H9 (cell line): ENCODE data around the gene TELO2. TPM values are rescaled to one million over a fixed set of nuclear protein-coding genes. Genes with fewer than 3 reads are reported as not detected.

Experiments
- DNase-seq: peaks from one replicate; pipeline ENCODE4 v3.0.0-alpha.2; 2017
- H2AFZ ChIP-seq: one replicate; pipeline ENCODE4 v1.6.1; 2013; ENCODE audit warnings: mild to moderate bottlenecking, low read length, control low read depth, moderate library complexity
- H2AK5ac ChIP-seq: 2 replicates; pipeline ENCODE4 v1.6.1; 2013; ENCODE audit warnings: low read length, control low read depth, mixed read lengths; ENCODE audit not compliant: insufficient read length
- H2BK120ac ChIP-seq: one replicate; pipeline ENCODE4 v1.6.1; 2013; ENCODE audit warnings: low read depth, mild to moderate bottlenecking, low read length, control low read depth, inconsistent platforms; ENCODE audit not compliant: poor library complexity, severe bottlenecking
- H2BK12ac ChIP-seq: 2 replicates; pipeline ENCODE4 v1.6.1; 2013; ENCODE audit warnings: low read length, control low read depth, mixed read lengths, low read depth; ENCODE audit not compliant: insufficient read length
- H2BK15ac ChIP-seq: 2 replicates; pipeline ENCODE4 v1.6.1; 2013; ENCODE audit warnings: low read depth, low read length, control low read depth
- H2BK20ac ChIP-seq: one replicate; pipeline ENCODE4 v1.6.1; 2013; ENCODE audit warnings: low read depth, mild to moderate bottlenecking, low read length, control low read depth, inconsistent platforms; ENCODE audit not compliant: poor library complexity, severe bottlenecking
- H2BK5ac ChIP-seq: 2 replicates; pipeline ENCODE4 v1.6.1; 2013; ENCODE audit warnings: low read length, control low read depth, mixed read lengths; ENCODE audit not compliant: insufficient read length
- H3K14ac ChIP-seq: 2 replicates; pipeline ENCODE4 v1.6.1; 2013; ENCODE audit warnings: low read length, control low read depth; ENCODE audit not compliant: insufficient read depth
- H3K18ac ChIP-seq: 2 replicates; pipeline ENCODE4 v1.6.1; 2013; ENCODE audit warnings: low read depth, mild to moderate bottlenecking, mixed read lengths, low read length, control low read depth; ENCODE audit not compliant: insufficient read length
- H3K23ac ChIP-seq: 2 replicates; pipeline ENCODE4 v1.6.1; 2013; ENCODE audit warnings: low read length, control low read depth, mixed read lengths, low read depth; ENCODE audit not compliant: insufficient read length
- H3K23me2 ChIP-seq: 2 replicates; pipeline ENCODE4 v1.6.1; 2013; ENCODE audit warnings: low read depth, mild to moderate bottlenecking, mixed read lengths, low read length, control low read depth; ENCODE audit not compliant: insufficient read length, poor library complexity, severe bottlenecking
- H3K27ac ChIP-seq: 2 replicates; pipeline ENCODE4 v1.5.1; 2013; ENCODE audit warnings: low read length, control low read depth, mixed read lengths, low read depth; ENCODE audit not compliant: insufficient read length
- H3K27me3 ChIP-seq: 2 replicates; pipeline ENCODE4 v1.6.1; 2013; ENCODE audit warnings: low read length, control low read depth, inconsistent platforms; ENCODE audit not compliant: insufficient read depth
- H3K4ac ChIP-seq: 2 replicates; pipeline ENCODE4 v1.6.1; 2013; ENCODE audit warnings: low read depth, mild to moderate bottlenecking, control low read depth, inconsistent platforms, low read length, moderate library complexity
- H3K4me1 ChIP-seq: 2 replicates; pipeline ENCODE4 v1.6.1; 2013; ENCODE audit warnings: low read length, control low read depth, inconsistent platforms; ENCODE audit not compliant: insufficient read depth
- H3K4me2 ChIP-seq: 2 replicates; pipeline ENCODE4 v1.6.1; 2013; ENCODE audit warnings: low read length, control low read depth, mixed read lengths; ENCODE audit not compliant: insufficient read length, insufficient read depth
- H3K56ac ChIP-seq: 2 replicates; pipeline ENCODE4 v1.6.1; 2013; ENCODE audit warnings: low read depth, mild to moderate bottlenecking, mixed read lengths, low read length, control low read depth; ENCODE audit not compliant: insufficient read length
- H3K79me1 ChIP-seq: 2 replicates; pipeline ENCODE4 v1.6.1; 2013; ENCODE audit warnings: low read depth, mild to moderate bottlenecking, moderate library complexity, low read length, control low read depth, inconsistent platforms; ENCODE audit not compliant: insufficient read depth, poor library complexity, severe bottlenecking
- H3K79me2 ChIP-seq: 2 replicates; pipeline ENCODE4 v1.6.1; 2013; ENCODE audit warnings: low read length, control low read depth, inconsistent platforms; ENCODE audit not compliant: insufficient read depth
- H3K9ac ChIP-seq: 2 replicates; pipeline ENCODE4 v1.6.1; 2013; ENCODE audit warnings: low read length, control low read depth, mixed read lengths; ENCODE audit not compliant: insufficient read length; ENCODE audit errors: extremely low read depth
- H3K9me3 ChIP-seq: one replicate; pipeline ENCODE4 v1.6.1; 2013; ENCODE audit warnings: low read depth, low read length, inconsistent platforms; ENCODE audit not compliant: control insufficient read depth
- H3T11ph ChIP-seq: one replicate; pipeline ENCODE4 v1.6.1; 2013; ENCODE audit warnings: mild to moderate bottlenecking, low read length, control low read depth, inconsistent platforms
- H4K20me1 ChIP-seq: one replicate; pipeline ENCODE4 v1.6.1; 2013; ENCODE audit not compliant: control insufficient read depth, insufficient read length, insufficient read depth
- H4K5ac ChIP-seq: 2 replicates; pipeline ENCODE4 v1.6.1; 2013; ENCODE audit warnings: low read depth, mild to moderate bottlenecking, mixed read lengths, low read length, control low read depth; ENCODE audit not compliant: insufficient read length
- H4K8ac ChIP-seq: replicated peaks from 2 replicates; pipeline ENCODE4 v1.6.1; 2013; ENCODE audit warnings: low read length, control low read depth, mixed read lengths, low read depth; ENCODE audit not compliant: insufficient read length
- H4K91ac ChIP-seq: 2 replicates; pipeline ENCODE4 v1.6.1; 2013; ENCODE audit warnings: low read depth, mild to moderate bottlenecking, moderate library complexity, mixed read lengths, low read length, control low read depth; ENCODE audit not compliant: insufficient read length
- H3K27ac Mint-ChIP-seq, 3 experiments: 2 replicates in 2 of 3; 3 replicates in 1 of 3; pipeline ENCODE4 v1.8.0; 2020 to 2021; ENCODE audit warnings: mixed read lengths in 3 of 3, mild to moderate bottlenecking in 1 of 3, moderate library complexity in 1 of 3
- H3K27me3 Mint-ChIP-seq: 2 replicates; pipeline ENCODE4 v1.8.0; 2021; ENCODE audit warnings: low read depth, mild to moderate bottlenecking, moderate library complexity, mixed read lengths
- H3K36me3 Mint-ChIP-seq, 3 experiments: 2 replicates in 2 of 3; 3 replicates in 1 of 3; pipeline ENCODE4 v1.8.0; 2020 to 2021; ENCODE audit warnings: low read depth in 3 of 3, mixed read lengths in 3 of 3; ENCODE audit not compliant: insufficient read depth in 1 of 3
- H3K4me1 Mint-ChIP-seq, 2 experiments: 2 replicates each; pipeline ENCODE4 v1.8.0; 2020; ENCODE audit warnings: mixed read lengths in 2 of 2
- H3K4me3 Mint-ChIP-seq, 2 experiments: 2 replicates in 1 of 2; 3 replicates in 1 of 2; pipeline ENCODE4 v1.8.0; 2020 to 2021; ENCODE audit warnings: mild to moderate bottlenecking in 2 of 2, mixed read lengths in 2 of 2, moderate library complexity in 1 of 2
- H3K9me3 Mint-ChIP-seq, 2 experiments: 2 replicates in 1 of 2; 3 replicates in 1 of 2; pipeline ENCODE4 v1.8.0; 2020; ENCODE audit warnings: mild to moderate bottlenecking in 2 of 2, mixed read lengths in 2 of 2, moderate library complexity in 1 of 2
- CTCF ChIP-seq: fragments of 200-600 bp; sonication (generic); conservative IDR thresholded peaks from 3 replicates; pipeline ENCODE4 v1.8.0; 2021; ENCODE audit warnings: antibody characterized with exemption, mild to moderate bottlenecking
- WGBS: extraction: QIAGEN DNeasy Blood & Tissue Kit; methylation state at CpG from one replicate; pipeline ENCODE4 v1.1.7; 2013; ENCODE audit warnings: missing lambda C conversion rate, low lambda C conversion rate, mixed read lengths; ENCODE audit not compliant: insufficient read length; ENCODE audit errors: extremely low coverage; 5-methylcytosine and 5-hydroxymethylcytosine counted together
- total RNA-seq: library from RNA; stranded (reverse); gene quantifications from 2 replicates; pipeline ENCODE4 v1.2.1, GENCODE V29; 2021

The TELO2 gene
- total RNA-seq, 1 experiment from 2014 or later, result 98.9 TPM

- WGBS, result no CpG with 5 or more reads among the region's 33 CpGs
- Histone ChIP-seq H3K27ac (no peak overlapping the region), H3K4ac (no peak overlapping the region), H3K4me1 (no peaks in the 10 kb centered on the region), H3K27me3 (no peaks in the 10 kb centered on the region), H3K23me2 (no peaks in the 10 kb centered on the region), H3K18ac (no peak overlapping the region), H3K79me1 (no peaks in the 10 kb centered on the region), H3K14ac (no peak overlapping the region), H3K9me3 (no peaks in the 10 kb centered on the region), H2BK120ac (no peak overlapping the region), H3K56ac (no peak overlapping the region), H2BK15ac (no peak overlapping the region), H4K5ac (no peak overlapping the region), H3K23ac (no peak overlapping the region), H2AK5ac (no peak overlapping the region), H2AFZ (no peak overlapping the region), H2BK12ac (no peak overlapping the region), H2BK20ac (no peak overlapping the region), H4K8ac (no peak overlapping the region), H3K79me2 (no peaks in the 10 kb centered on the region), H4K91ac (no peak overlapping the region), H2BK5ac (no peak overlapping the region), H4K20me1 (no peaks in the 10 kb centered on the region), H3T11ph (no peak overlapping the region), H3K4me2 (no peak overlapping the region), H3K9ac (no peak overlapping the region)
- H3K27me3 Mint-ChIP-seq, result peaks cover 42% of the 10 kb centered on the region
- DNase-seq, result no peak
- no peak overlapping the region for H3K27ac Mint-ChIP-seq
- no peak for TF ChIP-seq CTCF
- H3K36me3 Mint-ChIP-seq, result no peaks in the 10 kb centered on the region
- H3K4me3 Mint-ChIP-seq, result no peak overlapping the region
- no peaks in the 10 kb centered on the region for H3K9me3 Mint-ChIP-seq
- H3K4me1 Mint-ChIP-seq, result no peaks in the 10 kb centered on the region
Observed at GRCh38 chr16:1486551-1487390, 6.4 kb upstream of the TELO2 start.
